HEK293 (cell line): Measurements from ENCODE around the gene MYL12A.

Experiments
- CTCF ChIA-PET: fragments of 350-600 bp; formaldehyde crosslinking; extraction: SDS; loops from one replicate; lab custom pipeline; 2021; ENCODE audit warnings: antibody characterized with exemption; lab: Yijun Ruan, JAX
- POLR2A ChIA-PET: fragments of 300-600 bp; formaldehyde crosslinking; extraction: SDS; loops from one replicate; lab custom pipeline; 2020; ENCODE audit warnings: antibody characterized with exemption, inconsistent platforms; lab: Yijun Ruan, JAX
- H3K27ac ChIP-seq: fragments of 200-500 bp; sonication (Bioruptor generic); 2 replicates; pipeline ENCODE4 v1.5.1; 2014; ENCODE audit warnings: low read depth, low read length, control low read depth, inconsistent platforms; ENCODE audit errors: extremely low read depth
- H3K36me3 ChIP-seq, 2 experiments: fragments of 200-500 bp in 1 of 2; sonication (Bioruptor generic) in 1 of 2; 1 replicate in 1 of 2; 2 replicates in 1 of 2; pipeline ENCODE4 v1.5.1; 2014 to 2017; ENCODE audit warnings: inconsistent platforms in 2 of 2, low read length in 2 of 2; ENCODE audit not compliant: control insufficient read depth in 2 of 2, insufficient read depth in 1 of 2
- H3K4me1 ChIP-seq: fragments of 200-500 bp; sonication (Bioruptor generic); 2 replicates; pipeline ENCODE4 v1.5.1; 2014; ENCODE audit warnings: mild to moderate bottlenecking, low read length, inconsistent platforms; ENCODE audit not compliant: control insufficient read depth, insufficient read depth
- H3K4me3 ChIP-seq: 2 replicates; pipeline ENCODE4 v1.5.1; 2011; ENCODE audit warnings: low read depth, mild to moderate bottlenecking, control low read depth, low read length, moderate library complexity
- H3K9me3 ChIP-seq: fragments of 200-500 bp; sonication (Bioruptor generic); 2 replicates; pipeline ENCODE4 v1.5.1; 2014; ENCODE audit warnings: low read depth, low read length, inconsistent platforms; ENCODE audit not compliant: control insufficient read depth, insufficient read depth
- AEBP2 ChIP-seq: fragments of 450-650 bp; formaldehyde crosslinking; IDR thresholded peaks from 2 replicates; pipeline ENCODE4 v1.5.1; 2016; ENCODE audit warnings: missing biosample characterization, missing genetic modification characterization, borderline replicate concordance
- BCL11B ChIP-seq: fragments of 450-650 bp; formaldehyde crosslinking; IDR thresholded peaks from 2 replicates; pipeline ENCODE4 v1.5.1; 2016; ENCODE audit warnings: low read depth, missing biosample characterization, missing genetic modification characterization
- GLI2 ChIP-seq: fragments of 450-650 bp; formaldehyde crosslinking; IDR thresholded peaks from 2 replicates; pipeline ENCODE4; 2017; ENCODE audit warnings: missing biosample characterization, missing genetic modification characterization, low read depth, borderline replicate concordance
- HIC1 ChIP-seq: fragments of 450-650 bp; formaldehyde crosslinking; IDR thresholded peaks from 2 replicates; pipeline ENCODE4 v1.5.1; 2016; ENCODE audit warnings: missing biosample characterization, missing genetic modification characterization
- KLF1 ChIP-seq: fragments of 450-650 bp; formaldehyde crosslinking; IDR thresholded peaks from 2 replicates; pipeline ENCODE4 v1.5.1; 2016; ENCODE audit warnings: missing biosample characterization, missing genetic modification characterization
- OVOL3 ChIP-seq: fragments of 450-650 bp; formaldehyde crosslinking; IDR thresholded peaks from 2 replicates; pipeline ENCODE4 v1.5.1; 2016; ENCODE audit warnings: missing biosample characterization, missing genetic modification characterization
- SP7 ChIP-seq: fragments of 450-650 bp; formaldehyde crosslinking; IDR thresholded peaks from 2 replicates; pipeline ENCODE4 v1.5.1; 2016; ENCODE audit warnings: missing biosample characterization, missing genetic modification characterization
- TRIM28 ChIP-seq: IDR thresholded peaks from 2 replicates; pipeline ENCODE4 v1.6.1; 2011; ENCODE audit warnings: low read length, control low read depth, borderline replicate concordance
- YY2 ChIP-seq: fragments of 450-650 bp; formaldehyde crosslinking; IDR thresholded peaks from 2 replicates; pipeline ENCODE4 v1.5.1; 2016; ENCODE audit warnings: missing biosample characterization, missing genetic modification characterization
- ZBTB10 ChIP-seq: fragments of 450-650 bp; formaldehyde crosslinking; IDR thresholded peaks from 2 replicates; pipeline ENCODE4 v1.5.1; 2016; ENCODE audit warnings: missing biosample characterization, missing genetic modification characterization
- ZBTB17 ChIP-seq: fragments of 450-650 bp; formaldehyde crosslinking; IDR thresholded peaks from 2 replicates; pipeline ENCODE4 v1.5.1; 2016; ENCODE audit warnings: missing biosample characterization, missing genetic modification characterization
- ZBTB20 ChIP-seq: fragments of 450-650 bp; formaldehyde crosslinking; IDR thresholded peaks from 2 replicates; pipeline ENCODE4 v1.5.1; 2016; ENCODE audit warnings: missing biosample characterization, missing genetic modification characterization
- ZFP41 ChIP-seq: fragments of 450-650 bp; formaldehyde crosslinking; IDR thresholded peaks from 2 replicates; pipeline ENCODE4 v1.5.1; 2016; ENCODE audit warnings: missing biosample characterization, missing genetic modification characterization, borderline replicate concordance
- ZFP69B ChIP-seq: fragments of 450-650 bp; formaldehyde crosslinking; IDR thresholded peaks from 2 replicates; pipeline ENCODE4 v1.5.1; 2016; ENCODE audit warnings: missing biosample characterization, missing genetic modification characterization
- ZNF114 ChIP-seq: fragments of 450-650 bp; formaldehyde crosslinking; IDR thresholded peaks from 2 replicates; pipeline ENCODE4 v1.5.0; 2017; ENCODE audit warnings: missing biosample characterization, missing genetic modification characterization
- ZNF121 ChIP-seq: fragments of 450-650 bp; formaldehyde crosslinking; IDR thresholded peaks from 2 replicates; pipeline ENCODE4 v1.5.1; 2016; ENCODE audit warnings: missing biosample characterization, missing genetic modification characterization
- ZNF140 ChIP-seq: fragments of 450-650 bp; formaldehyde crosslinking; IDR thresholded peaks from 2 replicates; pipeline ENCODE4 v1.5.1; 2016; ENCODE audit warnings: missing biosample characterization, missing genetic modification characterization
- ZNF155 ChIP-seq: fragments of 450-650 bp; formaldehyde crosslinking; IDR thresholded peaks from 2 replicates; pipeline ENCODE4 v1.5.1; 2016; ENCODE audit warnings: missing biosample characterization, missing genetic modification characterization
- ZNF157 ChIP-seq: fragments of 450-650 bp; formaldehyde crosslinking; IDR thresholded peaks from 2 replicates; pipeline ENCODE4 v1.5.1; 2016; ENCODE audit warnings: missing biosample characterization, missing genetic modification characterization
- ZNF184 ChIP-seq: fragments of 450-650 bp; IDR thresholded peaks from 2 replicates; pipeline ENCODE4 v1.5.1; 2018; ENCODE audit warnings: missing biosample characterization, mild to moderate bottlenecking, missing genetic modification characterization
- ZNF416 ChIP-seq: fragments of 450-650 bp; formaldehyde crosslinking; IDR thresholded peaks from 2 replicates; pipeline ENCODE4 v1.5.1; 2016; ENCODE audit warnings: missing biosample characterization, missing genetic modification characterization
- ZNF521 ChIP-seq: fragments of 450-650 bp; formaldehyde crosslinking; IDR thresholded peaks from 2 replicates; pipeline ENCODE4 v1.5.1; 2017; ENCODE audit warnings: missing biosample characterization, mild to moderate bottlenecking, missing genetic modification characterization
- ZNF621 ChIP-seq: fragments of 450-650 bp; formaldehyde crosslinking; IDR thresholded peaks from 2 replicates; pipeline ENCODE4 v1.5.1; 2017; ENCODE audit warnings: missing biosample characterization, missing genetic modification characterization
- ZNF623 ChIP-seq: fragments of 450-650 bp; formaldehyde crosslinking; IDR thresholded peaks from 2 replicates; pipeline ENCODE4 v1.5.1; 2016; ENCODE audit warnings: missing biosample characterization, missing genetic modification characterization
- ZNF629 ChIP-seq: fragments of 450-650 bp; formaldehyde crosslinking; IDR thresholded peaks from 2 replicates; pipeline ENCODE4 v1.5.1; 2017; ENCODE audit warnings: missing biosample characterization, missing genetic modification characterization
- ZNF645 ChIP-seq: fragments of 450-650 bp; formaldehyde crosslinking; IDR thresholded peaks from 2 replicates; pipeline ENCODE4; 2016; ENCODE audit warnings: missing biosample characterization, missing genetic modification characterization
- ZNF660 ChIP-seq: fragments of 450-650 bp; IDR thresholded peaks from 2 replicates; pipeline ENCODE4 v1.5.1; 2018; ENCODE audit warnings: missing biosample characterization, mild to moderate bottlenecking, missing genetic modification characterization
- ZNF692 ChIP-seq: fragments of 450-650 bp; formaldehyde crosslinking; IDR thresholded peaks from 2 replicates; pipeline ENCODE4 v1.5.1; 2016; ENCODE audit warnings: missing biosample characterization, missing genetic modification characterization
- ZNF707 ChIP-seq: fragments of 450-650 bp; formaldehyde crosslinking; IDR thresholded peaks from 2 replicates; pipeline ENCODE4 v1.5.1; 2016; ENCODE audit warnings: missing biosample characterization, missing genetic modification characterization
- ZNF792 ChIP-seq: fragments of 450-650 bp; formaldehyde crosslinking; IDR thresholded peaks from 2 replicates; pipeline ENCODE4 v1.5.1; 2016; ENCODE audit warnings: missing biosample characterization, missing genetic modification characterization

MYL12A gene

GRCh38 chr18:3251963-3252277 lies 4.3 kb downstream of the MYL12A start:
- Histone ChIP-seq H3K36me3 (peaks cover 24 to 33% of the 10 kb centered on the region in 2 experiments), H3K9me3 (no peaks in the 10 kb centered on the region), H3K4me1 (peaks cover 10% of the 10 kb centered on the region), H3K4me3 (no peak overlapping the region), H3K27ac (no peak overlapping the region)
- TF ChIP-seq ZNF184 (no peak), KLF1 (tag by site-specific recombination) (no peak), ZNF114 (no peak), ZNF792 (tag by site-specific recombination) (no peak), ZNF623 (tag by site-specific recombination) (no peak), OVOL3 (tag by site-specific recombination) (no peak), ZFP69B (tag by site-specific recombination) (no peak), ZNF521 (no peak), AEBP2 (tag by site-specific recombination) (no peak), ZNF621 (no peak), TRIM28 (no peak), ZNF155 (tag by site-specific recombination) (no peak), GLI2 (tag by site-specific recombination) (no peak), ZNF707 (tag by site-specific recombination) (no peak), ZNF629 (no peak), SP7 (tag by site-specific recombination) (no peak), ZNF157 (no peak), YY2 (tag by site-specific recombination) (no peak)
- POLR2A ChIA-PET = interaction anchor here (1.1 to 1.9 kb wide), 2 partner anchors 9 to 13 kb away, joined by 3 to 11 read pairs; partner anchors contain the start of gene MYL12B
- CTCF ChIA-PET = interaction anchor here (0.6 to 0.9 kb wide), 2 partner anchors 633 to 743 kb away, joined by 3 to 7 read pairs; no protein-coding TSS in a partner anchor

GRCh38 chr18:3252843-3253242 lies 5.2 kb downstream of the MYL12A start:
- CTCF ChIA-PET = interaction anchor here (0.5 to 1.2 kb wide), 4 partner anchors 13 to 743 kb away, joined by 3 to 7 read pairs (median 4); no protein-coding TSS in a partner anchor
- Histone ChIP-seq H3K27ac (no peak overlapping the region), H3K4me3 (no peak overlapping the region), H3K9me3 (no peaks in the 10 kb centered on the region), H3K4me1 (peaks cover 13% of the 10 kb centered on the region), H3K36me3 (peaks cover 28 to 38% of the 10 kb centered on the region in 2 experiments)
- POLR2A ChIA-PET = no interaction called here
- TF ChIP-seq ZBTB20 (tag by site-specific recombination) (no peak), ZNF121 (tag by site-specific recombination) (no peak), ZBTB17 (tag by site-specific recombination) (no peak), TRIM28 (no peak), ZNF416 (no peak), ZFP41 (tag by site-specific recombination) (no peak), KLF1 (tag by site-specific recombination) (no peak), ZNF660 (tag by site-specific recombination) (no peak), ZNF645 (no peak), ZBTB10 (tag by site-specific recombination) (no peak), ZNF140 (no peak), BCL11B (tag by site-specific recombination) (no peak), ZNF692 (no peak), HIC1 (tag by site-specific recombination) (no peak)
